ENCODE results near the gene DMD.

The DMD gene

GRCh38 chrX:31130457-31131220, 2080.7 kb downstream of the DMD start:
- DNase-seq = no peak

GRCh38 chrX:31128855-31129254, 2082.5 kb downstream of the DMD start:
- no peak for DNase-seq

- DNase-seq = no peak
Measured at GRCh38 chrX:31127716-31128115, 2083.6 kb downstream of the DMD start.

GRCh38 chrX:31126205-31126604, 2085.1 kb downstream of the DMD start:
- DNase-seq = no peak

GRCh38 chrX:31124536-31124935, 2086.8 kb downstream of the DMD start:
- no peak for DNase-seq

DNA sequence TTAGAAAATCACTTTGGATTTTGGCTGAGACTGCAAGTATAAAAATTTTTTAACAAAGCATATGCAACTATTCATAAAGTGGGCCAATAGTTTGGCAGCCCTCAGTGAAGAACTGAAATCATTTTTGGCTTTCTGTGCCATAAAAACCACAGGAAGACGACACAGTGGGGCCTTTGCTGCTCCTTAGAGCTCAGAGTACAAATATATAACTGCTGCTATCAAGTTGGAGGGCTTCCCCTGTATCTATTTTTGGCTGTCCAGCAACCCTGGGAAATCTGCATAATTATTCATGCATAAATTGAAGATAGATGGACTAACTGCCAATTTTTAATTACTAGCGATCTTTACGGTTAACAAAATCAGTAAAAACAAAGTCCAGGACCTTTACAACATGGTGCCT, 2088.0 kb downstream of the DMD start:
- DNase-seq = no peak

GRCh38 chrX:31117266-31117665, 2094.1 kb downstream of the DMD start:
- DNase-seq = no peak

- DNase-seq = no peak
Measured at GRCh38 chrX:31115398-31115797, 2096.0 kb downstream of the DMD start.

- no peak for DNase-seq
Measured at GRCh38 chrX:31114858-31115257, 2096.5 kb downstream of the DMD start.

DNA sequence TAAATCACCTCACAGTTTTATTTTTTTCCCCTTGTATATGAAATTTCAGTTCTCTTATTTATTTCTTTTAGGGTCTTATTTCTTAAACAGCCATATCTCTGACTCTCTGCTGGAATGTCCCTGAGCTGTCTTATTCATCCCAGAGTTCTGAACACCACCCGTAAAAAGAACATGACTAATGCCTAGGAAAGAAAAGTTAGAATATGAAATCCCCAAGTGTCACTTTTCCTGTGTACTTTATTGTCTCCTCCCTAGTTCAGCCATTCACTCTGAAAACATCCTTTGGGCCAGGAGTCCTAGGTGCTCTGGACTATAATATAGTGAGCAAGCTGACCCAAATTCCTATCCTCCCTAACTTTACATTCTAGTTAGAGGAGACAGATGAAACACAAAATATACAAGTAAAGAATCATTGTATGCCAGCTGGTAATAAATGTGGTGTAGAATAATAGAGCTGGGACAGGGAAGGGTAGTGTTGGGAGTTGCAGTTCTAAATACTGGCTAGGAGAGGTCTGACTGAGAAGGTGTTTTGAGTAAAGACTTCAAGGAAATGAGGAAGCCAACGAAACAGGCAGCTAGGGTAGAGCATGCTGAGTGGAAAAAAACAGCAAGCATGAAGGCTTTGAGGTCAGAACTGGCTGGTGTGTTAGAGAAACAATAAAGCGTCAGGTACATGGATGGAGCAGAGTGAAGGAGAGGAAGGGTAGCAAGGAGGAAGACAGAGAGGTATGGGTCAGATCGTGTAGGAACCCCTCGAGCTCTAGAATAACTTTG, 2098.9 kb downstream of the DMD start:
- DNase-seq = no peak

DNA sequence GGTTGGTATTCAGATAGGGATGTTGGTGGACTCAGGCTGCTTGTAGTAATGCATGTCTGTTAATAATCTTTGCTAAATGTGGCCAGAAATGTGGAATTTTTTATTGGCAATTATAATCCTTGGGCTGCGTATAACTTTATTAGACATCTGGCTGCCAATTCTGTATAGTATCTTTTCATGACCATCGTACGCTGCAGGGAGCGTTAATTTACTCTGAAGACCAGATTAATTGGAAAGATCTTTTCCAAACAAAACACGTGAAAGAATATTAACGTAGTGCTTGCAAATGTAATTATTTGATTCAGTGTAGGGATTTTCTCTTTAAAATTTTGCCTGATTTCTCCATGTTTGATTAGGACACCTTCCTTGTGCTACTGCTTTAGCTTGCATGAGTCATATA, 2100.7 kb downstream of the DMD start:
- DNase-seq = no peak

DNA sequence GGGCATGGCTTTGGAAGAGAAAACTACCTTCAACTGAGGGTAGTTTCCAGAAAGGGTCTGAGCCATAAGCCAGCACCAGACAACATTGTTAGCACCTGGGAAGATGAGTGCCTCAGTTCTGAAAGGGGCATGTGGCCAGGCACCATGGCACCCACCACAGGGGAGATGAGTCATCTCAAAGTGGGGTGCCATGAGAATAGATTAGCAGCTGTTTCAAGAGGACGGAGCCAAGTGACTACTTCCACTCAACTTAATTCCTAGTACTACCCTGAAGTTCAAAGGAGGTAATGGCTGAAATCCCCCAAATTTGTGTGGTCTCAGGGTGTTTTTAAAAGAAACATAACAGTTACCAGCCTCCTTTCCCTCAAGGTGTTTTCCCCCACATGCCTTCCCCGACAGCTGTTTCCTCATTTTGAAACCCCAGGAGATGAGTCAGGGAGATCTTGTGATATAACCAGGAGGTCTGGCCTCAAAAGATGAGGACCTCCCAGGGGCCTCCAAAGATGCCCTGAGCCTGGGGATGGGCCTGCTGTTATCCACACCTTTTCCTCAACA, 2111.7 kb downstream of the DMD start:
- peak; percentile 3 for DNase-seq

DNA sequence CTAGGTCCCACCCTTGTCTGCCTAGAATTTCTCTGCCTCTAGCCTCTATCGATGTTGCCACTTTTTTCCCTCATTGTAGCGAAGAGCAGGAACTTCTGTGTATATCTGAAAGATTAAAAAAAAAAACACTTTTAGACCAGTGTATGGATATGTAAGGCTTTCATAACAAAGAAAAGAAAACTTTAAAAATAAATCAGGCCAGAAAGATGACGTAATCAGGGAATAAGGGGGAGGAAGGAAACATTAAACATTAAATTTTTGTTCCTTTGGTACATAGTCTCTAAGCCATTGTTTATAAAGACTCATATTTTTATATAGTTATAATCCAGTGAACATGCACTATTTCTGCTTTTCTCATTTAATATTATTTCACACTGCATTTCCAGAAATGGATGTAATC, 2113.3 kb downstream of the DMD start:
- DNase-seq = no peak

DNA sequence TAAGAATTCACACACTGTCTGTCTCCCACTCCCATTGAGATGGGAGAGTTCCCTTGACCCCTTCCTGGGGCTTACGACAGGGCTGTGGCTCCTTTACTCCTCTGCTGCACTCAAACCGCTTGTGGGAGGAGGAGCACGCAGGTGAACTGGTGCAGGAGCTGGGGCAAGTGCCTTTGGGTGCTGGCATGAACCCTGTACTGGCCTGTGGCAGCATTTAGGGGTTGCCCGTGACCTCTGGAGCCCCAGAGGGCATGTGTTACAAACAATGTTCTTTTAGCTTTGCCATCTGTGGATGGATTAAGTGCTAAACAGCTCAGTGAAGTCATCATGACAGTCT, 2117.7 kb downstream of the DMD start:
- no peak for DNase-seq

- no peak for DNase-seq
Measured at GRCh38 chrX:31092970-31093638, 2118.2 kb downstream of the DMD start.

- no peak for DNase-seq
Measured at GRCh38 chrX:31092476-31092875, 2118.9 kb downstream of the DMD start.

DNA sequence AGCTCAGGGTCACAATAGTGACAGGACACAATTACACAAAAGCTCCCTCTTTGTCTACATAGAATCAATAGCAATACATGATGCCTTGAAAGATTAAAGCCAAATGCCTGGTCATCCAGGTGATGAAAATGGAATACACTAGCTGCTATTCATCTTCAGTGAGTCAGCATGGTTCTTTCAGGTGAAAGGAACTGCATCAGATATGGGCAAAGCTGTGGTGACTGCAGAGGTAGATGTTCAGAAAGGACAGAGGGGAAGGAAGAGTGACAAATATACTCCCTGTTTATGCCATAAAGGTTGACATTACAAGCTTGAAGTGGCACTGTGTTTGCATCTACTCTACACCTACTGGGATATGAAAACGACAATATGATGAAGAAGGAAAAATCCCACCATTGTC, 2119.5 kb downstream of the DMD start:
- no peak for DNase-seq

DNA sequence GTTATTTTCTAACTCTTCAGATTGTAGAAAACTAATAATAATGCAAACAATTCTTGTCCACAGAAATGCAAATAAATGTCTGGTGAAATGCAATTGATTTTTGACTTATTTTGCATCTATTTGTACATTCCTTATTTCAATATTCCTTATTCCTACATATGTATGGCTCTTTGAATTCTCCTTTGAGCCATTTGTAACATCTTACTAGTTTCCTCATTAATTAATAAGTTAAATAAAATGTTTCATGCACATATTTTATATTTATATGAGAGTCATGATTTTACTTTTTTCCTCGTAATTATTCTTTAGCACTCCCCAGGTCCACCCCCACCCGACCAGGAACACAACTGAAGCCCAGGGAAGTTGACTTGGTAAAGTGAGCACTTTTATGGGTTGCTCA, 2136.8 kb downstream of the DMD start:
- DNase-seq = no peak

GRCh38 chrX:31071725-31072124, 2139.6 kb downstream of the DMD start, which contains the start of gene FTHL17:
TSS of gene FTHL17 (minus strand) at chrX:31072041. CDS start at chrX:31071953, 88 bp downstream.
- no peak for DNase-seq

GRCh38 chrX:31071262-31071661, 2140.1 kb downstream of the DMD start:
- no peak for DNase-seq

DNA sequence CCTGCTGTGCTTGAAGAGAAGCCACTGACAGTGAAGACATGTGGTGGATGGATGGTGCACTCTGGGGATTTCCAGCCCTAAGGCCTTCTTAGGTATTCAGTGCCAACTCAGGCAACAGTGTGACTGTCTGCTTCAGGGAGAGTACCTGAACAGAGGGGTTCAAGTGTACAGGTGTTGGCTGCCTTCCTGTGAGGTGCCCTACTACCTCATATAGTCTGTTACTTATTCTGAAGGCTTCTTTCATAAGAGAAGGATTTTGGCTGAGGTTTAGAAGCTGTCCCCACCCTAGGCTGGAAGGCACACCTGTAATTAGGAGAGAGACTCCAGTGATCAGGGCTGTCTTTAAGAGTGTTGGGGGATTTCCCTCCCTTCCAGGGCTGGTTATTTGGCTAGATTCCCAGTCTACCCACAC, 2141.3 kb downstream of the DMD start:
- no peak for DNase-seq

Measured in NK-92 treated with Interleukin-12 subunit alpha and Interleukin-12 subunit beta, amount 100 ng/mL, for 24 hours (cell line).